ENCODE results near the gene NPC1L1. TPM values are rescaled to one million over a fixed set of nuclear protein-coding genes. Genes with fewer than 3 reads are reported as not detected.
"Not testable (repeated sequence)": the region's sequence is repeated elsewhere in the genome, so short reads cannot be mapped to it uniquely, and the experiment has no call there.

The NPC1L1 gene
- total RNA-seq, 2 donors from 2014 or later: 0.12 TPM; not detected in 1

GRCh38 chr7:44555350-44555749 is 14.2 kb upstream of the NPC1L1 start:
- no peak overlapping the region for H3K27ac Mint-ChIP-seq
- H3K4me1 Mint-ChIP-seq (ENCODE audit: low read depth in 2 of 2): peaks cover 0 to 2% of the 10 kb centered on the region in 2 donors
- H3K36me3 Mint-ChIP-seq: no peaks in the 10 kb centered on the region
- ATAC-seq (no peak), DNase-seq (ENCODE audit: low spot score) (no peak)
- H3K9me3 Mint-ChIP-seq: no peaks in the 10 kb centered on the region
- no peak overlapping the region for H3K4me3 Mint-ChIP-seq
- peaks cover 7 to 11% of the 10 kb centered on the region in 2 donors for H3K27me3 Mint-ChIP-seq

- not testable (repeated sequence) for H3K4me3 Mint-ChIP-seq; H3K36me3 Mint-ChIP-seq; H3K27ac Mint-ChIP-seq; ATAC-seq; DNase-seq (ENCODE audit: low spot score); H3K9me3 Mint-ChIP-seq; H3K4me1 Mint-ChIP-seq (ENCODE audit: low read depth in 2 of 2)
- peaks cover 21 to 23% of the 10 kb centered on the region in 2 donors for H3K27me3 Mint-ChIP-seq
Observed at GRCh38 chr7:44552473-44553005, 11.4 kb upstream of the NPC1L1 start.

- H3K4me3 Mint-ChIP-seq: no peak overlapping the region
- ATAC-seq: no peak
- H3K36me3 Mint-ChIP-seq: no peaks in the 10 kb centered on the region
- H3K4me1 Mint-ChIP-seq (ENCODE audit: low read depth in 2 of 2): no peaks in the 10 kb centered on the region
- H3K27ac Mint-ChIP-seq: no peak overlapping the region
- peaks cover 25 to 32% of the 10 kb centered on the region in 2 donors for H3K27me3 Mint-ChIP-seq
- no peaks in the 10 kb centered on the region for H3K9me3 Mint-ChIP-seq
- no peak for DNase-seq (ENCODE audit: low spot score)
Observed at GRCh38 chr7:44549457-44549856, 8.3 kb upstream of the NPC1L1 start.

- Mint-ChIP-seq H3K4me1 (ENCODE audit: low read depth in 2 of 2) (no peaks in the 10 kb centered on the region), H3K27ac (no peak overlapping the region), H3K36me3 (no peaks in the 10 kb centered on the region), H3K27me3 (peaks cover 25 to 32% of the 10 kb centered on the region in 2 donors), H3K9me3 (no peaks in the 10 kb centered on the region), H3K4me3 (no peak overlapping the region)
- ATAC-seq (no peak), DNase-seq (ENCODE audit: low spot score) (no peak)
Observed at GRCh38 chr7:44548893-44549292, 7.8 kb upstream of the NPC1L1 start.

GRCh38 chr7:44547536-44548231 is 6.6 kb upstream of the NPC1L1 start:
- H3K4me3 Mint-ChIP-seq: no peak overlapping the region
- H3K36me3 Mint-ChIP-seq: no peaks in the 10 kb centered on the region
- no peak overlapping the region for H3K27ac Mint-ChIP-seq
- DNase-seq (ENCODE audit: low spot score) (no peak), ATAC-seq (no peak)
- H3K4me1 Mint-ChIP-seq (ENCODE audit: low read depth in 2 of 2): no peaks in the 10 kb centered on the region
- no peaks in the 10 kb centered on the region for H3K9me3 Mint-ChIP-seq
- peaks cover 22 to 26% of the 10 kb centered on the region in 2 donors for H3K27me3 Mint-ChIP-seq

- H3K4me3 Mint-ChIP-seq: no peak overlapping the region
- H3K9me3 Mint-ChIP-seq: no peaks in the 10 kb centered on the region
- no peak overlapping the region for H3K27ac Mint-ChIP-seq
- H3K4me1 Mint-ChIP-seq (ENCODE audit: low read depth in 2 of 2): no peaks in the 10 kb centered on the region
- no peak for ATAC-seq
- no peaks in the 10 kb centered on the region for H3K36me3 Mint-ChIP-seq
- DNase-seq (ENCODE audit: low spot score): no peak
- H3K27me3 Mint-ChIP-seq: peaks cover 0 to 6% of the 10 kb centered on the region in 2 donors
Observed at GRCh38 chr7:44541876-44542610, 913 bp upstream of the NPC1L1 start.

- H3K27ac Mint-ChIP-seq: no peak overlapping the region
- H3K27me3 Mint-ChIP-seq: no peaks in the 10 kb centered on the region
- H3K4me3 Mint-ChIP-seq: no peak overlapping the region
- H3K4me1 Mint-ChIP-seq (ENCODE audit: low read depth in 2 of 2): no peaks in the 10 kb centered on the region
- DNase-seq (ENCODE audit: low spot score) (no peak), ATAC-seq (peak in 1 of 2 donors; percentile 2)
- no peaks in the 10 kb centered on the region for H3K36me3 Mint-ChIP-seq
- H3K9me3 Mint-ChIP-seq: no peaks in the 10 kb centered on the region
Observed at GRCh38 chr7:44540592-44541027, 520 bp downstream of the NPC1L1 start.

- peak; percentile 3 to 26 for ATAC-seq
- H3K27me3 Mint-ChIP-seq: no peaks in the 10 kb centered on the region
- no peak overlapping the region for H3K4me3 Mint-ChIP-seq
- H3K9me3 Mint-ChIP-seq: no peaks in the 10 kb centered on the region
- no peak for DNase-seq (ENCODE audit: low spot score)
- no peaks in the 10 kb centered on the region for H3K36me3 Mint-ChIP-seq
- H3K4me1 Mint-ChIP-seq (ENCODE audit: low read depth in 2 of 2): no peaks in the 10 kb centered on the region
- H3K27ac Mint-ChIP-seq: no peak overlapping the region
Observed at GRCh38 chr7:44539669-44540506, 1.2 kb downstream of the NPC1L1 start.

GRCh38 chr7:44538798-44539668 is 2.1 kb downstream of the NPC1L1 start:
- Mint-ChIP-seq H3K9me3 (no peaks in the 10 kb centered on the region), H3K27me3 (no peaks in the 10 kb centered on the region), H3K4me3 (no peak overlapping the region), H3K36me3 (no peaks in the 10 kb centered on the region), H3K27ac (no peak overlapping the region), H3K4me1 (ENCODE audit: low read depth in 2 of 2) (no peaks in the 10 kb centered on the region)
- no peak for ATAC-seq
- DNase-seq (ENCODE audit: low spot score): no peak

- no peak overlapping the region for H3K4me3 Mint-ChIP-seq
- H3K27ac Mint-ChIP-seq: no peak overlapping the region
- ATAC-seq (no peak), DNase-seq (ENCODE audit: low spot score) (no peak)
- H3K36me3 Mint-ChIP-seq: no peaks in the 10 kb centered on the region
- no peaks in the 10 kb centered on the region for H3K9me3 Mint-ChIP-seq
- no peaks in the 10 kb centered on the region for H3K4me1 Mint-ChIP-seq (ENCODE audit: low read depth in 2 of 2)
- H3K27me3 Mint-ChIP-seq: no peaks in the 10 kb centered on the region
Observed at GRCh38 chr7:44538093-44538797, 2.9 kb downstream of the NPC1L1 start.

GRCh38 chr7:44537442-44537841 is 3.7 kb downstream of the NPC1L1 start:
- no peak overlapping the region for H3K4me3 Mint-ChIP-seq
- H3K36me3 Mint-ChIP-seq: no peaks in the 10 kb centered on the region
- no peak overlapping the region for H3K27ac Mint-ChIP-seq
- DNase-seq (ENCODE audit: low spot score) (no peak), ATAC-seq (no peak)
- no peaks in the 10 kb centered on the region for H3K4me1 Mint-ChIP-seq (ENCODE audit: low read depth in 2 of 2)
- H3K27me3 Mint-ChIP-seq: no peaks in the 10 kb centered on the region
- no peaks in the 10 kb centered on the region for H3K9me3 Mint-ChIP-seq

- peaks cover 0 to 2% of the 10 kb centered on the region in 2 donors for H3K27me3 Mint-ChIP-seq
- no peaks in the 10 kb centered on the region for H3K36me3 Mint-ChIP-seq
- DNase-seq (ENCODE audit: low spot score) (no peak), ATAC-seq (no peak)
- no peaks in the 10 kb centered on the region for H3K9me3 Mint-ChIP-seq
- no peak overlapping the region for H3K4me3 Mint-ChIP-seq
- H3K27ac Mint-ChIP-seq: no peak overlapping the region
- no peaks in the 10 kb centered on the region for H3K4me1 Mint-ChIP-seq (ENCODE audit: low read depth in 2 of 2)
Observed at GRCh38 chr7:44536090-44536489, 5.0 kb downstream of the NPC1L1 start.

All from natural killer cell treated with Interleukin-12 subunit alpha and Interleukin-12 subunit beta and Interleukin-15 and Interleukin-18, amount 100 ng/mL, for 72 hours (primary cell).